GM23338 (cell line): ENCODE data around the gene FARP1.

Source experiments
- CTCF ChIP-seq, 2 experiments: fragments of 200-600 bp in 1 of 2; sonication (generic) in 1 of 2; conservative IDR thresholded peaks; 2 replicates each; pipeline versions ENCODE4 v1.5.1 to v1.6.1; 2016 to 2017; ENCODE audit warnings: antibody characterized with exemption in 2 of 2, low read depth in 2 of 2, mild to moderate bottlenecking in 2 of 2, moderate library complexity in 1 of 2
- EZH2phosphoT487 ChIP-seq: fragments of 200-600 bp; sonication (generic); IDR thresholded peaks from one replicate; pipeline ENCODE4 v1.8.1; 2018; ENCODE audit warnings: antibody characterized with exemption; ENCODE audit not compliant: unreplicated experiment
- JUNB ChIP-seq: IDR thresholded peaks from one replicate; pipeline ENCODE4 v1.6.1; 2016; ENCODE audit warnings: antibody characterized with exemption; ENCODE audit not compliant: unreplicated experiment

- TF ChIP-seq JUNB (no peak), CTCF (conservative IDR thresholded peaks at IDR 0.05; ENCODE audit: low read depth in 2 of 2) (no peak), EZH2phosphoT487 (no peak)
Measured at GRCh38 chr13:98289339-98289945, 146.5 kb downstream of the FARP1 start.
